ENCODE measurements around the gene PREX1.

Gene PREX1

GRCh38 chr20:48749437-48749836, 78.4 kb downstream of the PREX1 start:
- DNase-seq, result no peak

DNA sequence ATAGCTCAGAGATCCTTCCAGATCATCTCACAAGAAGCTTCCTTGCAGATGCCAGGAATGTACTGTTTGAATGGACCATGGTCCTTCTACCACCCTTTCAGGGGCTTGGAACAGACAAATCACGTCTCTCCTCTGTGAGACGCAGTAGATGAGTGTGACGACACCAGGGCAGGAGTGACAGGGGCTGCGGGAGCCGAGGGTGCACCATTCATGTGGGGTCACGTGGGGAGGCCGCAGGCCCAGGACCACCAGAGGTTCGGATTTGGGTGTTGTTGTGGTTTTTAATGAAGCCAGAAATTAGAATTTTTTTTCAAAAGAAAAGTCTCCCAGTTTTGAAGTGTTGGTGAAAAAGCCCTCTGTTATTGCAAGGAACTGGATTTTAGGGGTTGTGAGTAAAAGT, 79.2 kb downstream of the PREX1 start:
- no peak for DNase-seq

GRCh38 chr20:48747840-48748414, 79.9 kb downstream of the PREX1 start:
- DNase-seq, result no peak

DNA sequence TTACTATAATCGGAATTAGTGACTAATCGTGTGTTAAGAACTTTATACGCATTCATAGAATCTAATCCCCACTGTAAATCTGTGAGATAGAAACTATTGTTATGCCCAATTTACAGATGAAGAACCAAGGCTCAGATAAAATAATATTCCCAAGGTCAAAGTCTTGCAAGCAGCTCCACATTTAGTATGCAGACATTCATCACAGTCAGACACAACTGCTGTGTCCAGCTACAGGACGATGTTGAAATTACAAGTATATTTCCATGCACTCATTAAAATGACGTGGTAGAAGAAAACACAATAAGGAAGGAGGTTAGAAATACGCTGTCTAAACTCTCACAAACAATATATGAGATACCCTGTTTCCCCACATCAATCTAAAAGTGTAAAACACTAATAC, 82.5 kb downstream of the PREX1 start:
- DNase-seq, result no peak

- DNase-seq, result no peak
Measured at GRCh38 chr20:48744515-48744914, 83.3 kb downstream of the PREX1 start.

GRCh38 chr20:48743807-48744206, 84.0 kb downstream of the PREX1 start:
- no peak for DNase-seq

DNA sequence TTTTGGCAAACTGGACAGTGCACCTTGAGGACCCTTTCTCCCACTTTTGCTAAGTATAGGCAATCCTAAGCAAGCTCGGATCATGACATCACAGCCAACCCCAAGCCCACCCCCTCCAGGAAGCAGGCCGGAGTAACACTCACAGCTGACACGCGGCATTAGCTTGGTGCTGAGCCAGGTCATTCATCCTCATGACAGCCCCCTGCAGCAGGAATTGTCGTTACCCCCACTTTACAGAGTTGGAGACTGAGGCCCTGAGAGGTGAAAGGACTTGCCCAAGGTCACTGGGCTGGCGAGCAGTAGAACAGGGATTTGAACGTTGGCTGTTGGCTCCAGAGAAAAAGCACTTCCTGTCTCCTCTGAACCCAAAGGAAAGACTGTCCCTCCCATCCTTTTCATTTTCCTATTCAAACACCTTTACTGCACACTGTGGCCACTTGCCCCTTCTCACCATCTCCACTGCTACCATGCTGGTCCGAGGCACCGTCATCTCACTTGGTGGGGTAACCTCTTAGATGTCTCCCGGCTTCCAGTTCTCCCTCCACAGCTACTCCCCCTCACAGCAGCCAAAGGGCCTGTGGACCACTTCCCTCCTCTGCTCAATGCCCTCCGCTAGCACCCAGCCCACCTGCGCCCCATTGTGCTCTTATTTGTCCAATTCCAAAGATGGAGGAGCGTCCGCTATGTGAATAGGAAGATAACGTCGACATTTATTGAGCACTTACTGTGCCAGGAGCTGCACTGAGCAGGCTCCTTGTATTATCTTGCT, 84.7 kb downstream of the PREX1 start:
- no peak for DNase-seq

- DNase-seq, result no peak
Measured at GRCh38 chr20:48742233-48742632, 85.6 kb downstream of the PREX1 start.

GRCh38 chr20:48741669-48742068, 86.1 kb downstream of the PREX1 start:
- no peak for DNase-seq

GRCh38 chr20:48740712-48741111, 87.1 kb downstream of the PREX1 start:
- no peak for DNase-seq

- DNase-seq, result no peak
Measured at GRCh38 chr20:48740292-48740649, 87.5 kb downstream of the PREX1 start.

GRCh38 chr20:48739395-48740291, 88.2 kb downstream of the PREX1 start:
- DNase-seq, result no peak

GRCh38 chr20:48738399-48739304, 89.1 kb downstream of the PREX1 start:
- no peak for DNase-seq

GRCh38 chr20:48738094-48738398, 89.8 kb downstream of the PREX1 start:
- DNase-seq, result no peak

DNA sequence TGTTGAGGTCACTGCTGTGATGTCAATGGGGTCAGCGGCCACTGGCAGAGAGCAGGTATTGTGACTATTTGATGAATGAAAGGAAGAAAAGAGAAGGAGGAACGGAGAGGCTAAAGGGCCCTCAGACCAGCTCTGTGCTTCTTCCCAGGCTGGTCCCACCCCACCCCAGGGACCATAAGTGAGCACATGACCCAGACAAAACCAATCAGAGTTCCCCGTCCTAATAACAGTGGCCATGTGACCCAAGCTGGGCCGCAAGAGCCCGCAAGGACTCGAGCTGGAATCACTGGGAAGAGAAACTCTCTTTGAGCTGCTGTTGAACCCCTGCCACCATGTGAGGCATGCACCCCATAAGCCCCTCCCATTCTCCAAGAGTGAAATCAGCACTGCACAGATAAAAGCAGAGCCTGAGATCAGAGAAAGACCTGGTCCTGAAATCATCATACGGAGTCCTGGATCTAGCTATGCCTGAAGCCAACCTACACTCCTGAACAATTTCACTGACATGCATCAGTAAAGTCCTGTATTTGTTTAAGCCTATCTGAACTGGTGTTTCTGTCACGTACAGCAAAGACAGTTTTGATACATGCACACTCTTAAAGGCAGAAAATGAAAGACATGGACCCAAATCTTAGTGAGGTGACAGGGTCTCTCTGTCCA, 90.2 kb downstream of the PREX1 start:
- DNase-seq, result no peak

GRCh38 chr20:48736636-48737035, 91.2 kb downstream of the PREX1 start:
- DNase-seq, result no peak

- no peak for DNase-seq
Measured at GRCh38 chr20:48736231-48736630, 91.6 kb downstream of the PREX1 start.

- DNase-seq, result no peak
Measured at GRCh38 chr20:48735112-48735511, 92.7 kb downstream of the PREX1 start.

DNA sequence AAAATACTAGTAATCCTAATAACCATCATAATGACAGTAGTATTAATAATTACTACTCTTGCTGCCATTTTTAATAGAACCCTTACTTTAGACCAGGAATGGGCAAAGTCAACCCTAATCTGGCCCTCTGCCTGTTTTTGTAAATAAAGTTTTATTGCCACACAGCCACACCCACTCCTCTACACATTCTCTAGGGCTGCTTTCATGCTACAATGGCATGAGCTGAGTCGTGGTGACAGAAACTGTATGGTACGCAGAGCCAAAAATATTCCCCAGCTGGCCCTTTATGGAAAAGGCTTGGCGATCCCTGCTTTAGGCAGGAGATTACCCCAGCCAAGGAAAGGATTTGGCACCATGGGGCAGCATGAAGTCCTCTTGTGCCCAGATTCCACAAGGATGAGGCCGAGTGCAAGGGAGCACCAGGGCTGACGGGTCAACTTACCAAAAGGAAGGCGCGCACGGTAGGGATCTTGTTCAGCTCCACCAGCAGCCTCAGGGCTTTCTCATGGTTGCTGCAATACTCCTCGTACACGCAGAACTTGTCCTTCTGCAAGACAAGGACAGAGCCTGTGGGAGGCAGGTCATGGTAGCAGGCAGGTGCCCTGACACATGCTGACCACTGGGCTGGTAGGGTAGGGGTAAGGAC, 93.6 kb downstream of the PREX1 start:
- no peak for DNase-seq

- DNase-seq, result no peak
Measured at GRCh38 chr20:48733296-48733790, 94.5 kb downstream of the PREX1 start.

DNA sequence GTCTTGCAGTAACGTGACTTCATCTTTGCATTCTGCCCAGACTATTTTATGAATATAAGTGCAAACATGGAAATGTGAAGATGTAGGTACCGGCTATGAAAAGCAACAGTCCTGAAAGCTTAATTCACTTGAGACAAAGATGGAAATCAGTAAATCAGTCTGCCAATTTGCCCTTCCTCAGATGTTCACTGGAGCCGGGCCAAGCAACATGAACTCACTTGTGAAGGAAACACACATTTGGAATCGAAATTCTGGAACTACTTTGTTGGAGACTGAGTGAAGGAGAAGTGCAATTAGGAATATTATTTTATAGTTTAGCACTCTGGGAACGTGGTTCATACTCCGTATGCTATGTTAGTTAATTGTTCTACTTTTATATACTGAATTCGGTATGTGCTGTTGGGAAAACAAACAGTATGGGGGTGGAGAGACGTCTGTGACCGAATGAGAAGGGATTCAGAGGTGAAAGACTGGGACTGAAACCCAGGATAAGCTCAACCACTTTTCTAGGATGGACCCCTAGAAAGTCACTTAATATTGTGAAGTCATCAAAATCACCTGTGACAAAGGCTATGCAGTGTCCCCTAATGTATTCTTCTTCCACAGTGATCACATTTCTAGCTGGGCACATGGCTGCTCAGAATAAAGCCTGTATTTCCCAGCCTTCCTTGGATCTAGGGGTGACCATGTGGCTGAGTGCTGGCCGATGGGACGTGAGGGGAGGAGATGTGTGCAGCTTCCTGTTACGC, 95.5 kb downstream of the PREX1 start:
- no peak for DNase-seq
